NCI-H446 (cell line): ENCODE measurements around the gene SLC8A1.

Source experiments
- DNase-seq, 2 experiments: peaks; one replicate each; lab custom pipeline; 2025; lab: John Stamatoyannopoulos, UW

Gene SLC8A1

GRCh38 chr2:40458271-40458794 is 6.4 kb upstream of the SLC8A1 start:
- DNase-seq = no peak

DNA sequence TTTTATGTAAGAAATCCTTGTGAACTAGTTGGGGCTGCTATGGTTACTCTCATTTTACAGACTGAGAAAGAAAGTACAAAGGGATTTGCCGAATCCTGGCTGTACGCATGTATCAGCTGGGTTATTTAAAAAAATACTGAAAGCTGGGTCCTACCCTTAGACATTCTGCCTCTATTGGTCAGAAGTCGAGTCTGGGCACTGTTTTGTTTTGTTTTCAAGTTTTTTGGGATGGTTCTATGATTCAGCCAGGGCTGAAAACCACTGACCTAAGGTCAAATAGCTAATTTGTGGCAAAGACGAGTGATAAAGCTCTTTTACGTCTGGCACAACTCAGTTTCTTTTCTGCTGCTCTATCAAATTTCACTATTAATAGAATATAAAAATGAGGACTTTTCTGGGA is 5.9 kb upstream of the SLC8A1 start:
- DNase-seq = no peak

DNA sequence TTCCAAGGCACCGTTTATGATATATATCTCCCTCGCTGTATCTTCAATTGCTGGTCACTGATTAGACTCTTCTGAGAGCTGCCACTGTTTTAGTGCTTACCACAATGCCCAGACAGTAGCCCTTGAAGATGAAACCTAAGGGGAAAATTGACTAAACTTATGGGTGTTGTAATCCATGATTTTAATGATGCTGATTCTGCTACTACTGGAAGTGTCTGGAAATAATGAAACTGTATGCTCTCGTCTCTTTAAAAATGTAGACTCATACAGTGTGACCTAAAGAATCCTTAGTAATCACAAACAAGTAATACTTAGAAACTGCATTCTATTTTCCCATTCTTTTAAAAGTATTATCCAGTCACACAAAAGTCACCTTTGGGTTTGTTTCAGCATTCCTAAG is 5.5 kb upstream of the SLC8A1 start:
- no peak for DNase-seq

GRCh38 chr2:40456926-40457325 is 5.0 kb upstream of the SLC8A1 start:
- DNase-seq = no peak

GRCh38 chr2:40455661-40456060 is 3.8 kb upstream of the SLC8A1 start:
- DNase-seq = no peak

DNA sequence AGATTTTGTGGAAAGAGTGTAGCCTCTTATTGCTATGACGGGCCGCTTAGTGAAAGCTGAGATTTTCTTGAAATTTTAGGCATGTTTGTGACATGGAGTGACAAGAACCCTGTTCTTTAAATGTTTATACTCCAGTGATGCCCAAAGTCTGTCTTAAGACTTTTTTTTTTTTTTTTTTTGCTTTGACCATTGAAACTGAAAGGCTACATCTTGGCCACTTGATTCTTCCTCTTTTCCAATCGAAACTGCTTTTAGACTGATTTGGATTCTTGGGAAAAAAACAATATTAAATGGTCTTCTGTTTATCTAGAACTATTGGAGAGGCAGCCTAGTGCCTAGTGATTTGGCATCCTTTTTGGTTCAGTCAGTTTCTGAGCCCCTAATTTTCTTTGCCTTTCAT is 2.4 kb upstream of the SLC8A1 start:
- no peak for DNase-seq

DNA sequence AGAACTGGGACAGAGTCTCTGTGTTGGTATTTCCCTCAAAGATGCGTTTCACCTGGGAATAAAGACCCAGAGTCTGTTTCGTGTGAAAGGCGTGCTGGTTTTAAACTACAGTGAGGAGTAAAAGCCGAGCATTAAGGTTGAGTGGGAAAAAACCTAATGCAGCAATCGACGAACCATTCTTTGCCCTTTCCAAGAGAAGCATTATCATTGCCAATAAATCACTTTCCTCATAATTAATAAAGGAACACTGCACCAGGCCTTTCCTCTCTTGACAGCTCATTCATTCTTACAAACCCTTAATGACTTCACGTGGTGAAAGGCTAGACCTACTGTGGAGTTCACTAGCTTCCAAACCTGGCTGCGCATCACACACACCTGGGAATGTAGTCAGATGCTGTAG is 896 bp upstream of the SLC8A1 start:
- DNase-seq = no peak

GRCh38 chr2:40450796-40451430 is 977 bp downstream of the SLC8A1 start:
- DNase-seq = peak; percentile 58 to 59

- DNase-seq = peak; percentile 33 to 57
These were observed 1.7 kb downstream of the SLC8A1 start for GRCh38 chr2:40450066-40450795.

DNA sequence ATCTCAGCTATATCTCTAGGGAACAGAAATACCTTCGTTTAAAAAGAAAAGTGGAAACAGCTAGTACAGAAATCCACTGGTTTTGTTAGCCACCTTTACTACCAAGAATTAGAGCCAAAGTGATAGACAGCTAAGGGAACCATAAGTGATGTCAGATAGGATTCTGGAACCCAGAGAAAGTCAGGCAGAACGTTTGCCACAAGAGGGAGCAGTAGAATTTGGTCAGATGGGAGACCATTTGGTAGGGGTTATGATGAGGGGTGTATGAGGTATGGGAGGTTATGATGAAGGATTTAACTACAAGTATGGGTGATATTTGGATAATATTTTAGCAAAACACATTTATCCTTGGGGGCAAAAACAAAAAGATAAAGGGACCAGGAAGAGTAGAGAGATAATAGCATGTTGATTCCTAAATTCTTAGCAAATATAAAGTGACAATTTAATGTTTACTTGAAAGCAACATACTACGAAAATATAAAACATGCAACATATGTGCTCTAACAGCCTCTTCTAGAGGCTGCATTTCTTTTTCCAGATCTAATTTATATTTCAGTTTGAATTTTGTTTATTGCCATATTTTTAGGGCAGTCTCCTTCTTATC is 3.3 kb downstream of the SLC8A1 start:
- DNase-seq = peak; percentile 65 to 68

DNA sequence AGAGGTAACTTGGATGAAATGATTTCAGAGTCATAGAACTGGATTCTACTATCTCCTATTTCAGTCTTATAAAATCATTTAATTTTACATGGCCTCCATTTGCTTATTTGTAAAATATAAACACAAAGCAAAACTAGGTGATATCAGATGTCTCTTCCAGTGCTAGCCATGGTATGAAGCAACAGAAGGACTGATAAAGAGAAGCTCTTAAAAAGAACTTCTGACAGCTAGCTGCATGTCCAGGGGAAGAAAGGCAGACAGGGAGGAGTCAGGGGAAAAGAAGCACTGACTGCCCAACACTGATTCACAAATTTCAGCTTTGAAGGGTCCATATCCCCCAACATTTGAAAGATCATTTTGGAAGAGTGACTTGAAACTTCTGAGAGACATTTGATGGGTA is 6.4 kb downstream of the SLC8A1 start:
- no peak for DNase-seq

DNA sequence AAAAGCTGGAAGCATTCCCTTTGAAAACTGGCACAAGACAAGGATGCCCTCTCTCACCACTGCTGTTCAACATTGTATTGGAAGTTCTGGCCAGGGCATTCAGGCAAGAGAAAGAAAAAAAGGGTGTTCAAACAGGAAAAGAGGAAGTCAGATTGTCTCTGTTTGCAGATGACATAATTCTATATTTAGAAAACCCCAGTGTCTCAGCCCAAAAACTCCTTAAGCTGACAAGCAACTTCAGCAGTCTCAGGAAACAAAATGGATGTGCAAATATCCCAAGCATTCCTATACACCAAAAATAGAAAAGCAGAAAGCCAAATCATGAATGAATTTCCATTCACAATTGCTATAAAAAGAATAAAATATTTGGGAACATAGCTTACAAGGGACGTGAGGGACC is 11.1 kb downstream of the SLC8A1 start:
- no peak for DNase-seq

DNA sequence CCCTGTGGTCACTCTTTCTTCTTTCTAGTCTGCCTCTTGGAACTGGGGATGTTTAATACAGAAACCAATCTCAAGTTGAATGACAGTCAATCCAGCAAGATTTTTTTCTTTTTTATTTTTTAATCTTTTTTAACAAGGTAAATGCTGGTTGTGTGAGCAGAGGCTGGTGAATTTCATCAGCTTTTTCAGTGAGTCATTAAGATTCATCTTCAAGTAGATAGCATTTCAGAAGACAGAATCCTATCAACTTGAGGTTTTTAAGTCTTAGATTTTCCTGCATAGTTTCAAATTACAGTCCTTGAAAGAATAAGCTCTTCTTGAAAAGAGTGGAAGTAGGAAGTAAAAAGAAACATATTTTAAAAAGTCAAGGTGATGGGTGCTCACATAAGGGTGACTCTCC is 12.4 kb downstream of the SLC8A1 start:
- DNase-seq = no peak

DNA sequence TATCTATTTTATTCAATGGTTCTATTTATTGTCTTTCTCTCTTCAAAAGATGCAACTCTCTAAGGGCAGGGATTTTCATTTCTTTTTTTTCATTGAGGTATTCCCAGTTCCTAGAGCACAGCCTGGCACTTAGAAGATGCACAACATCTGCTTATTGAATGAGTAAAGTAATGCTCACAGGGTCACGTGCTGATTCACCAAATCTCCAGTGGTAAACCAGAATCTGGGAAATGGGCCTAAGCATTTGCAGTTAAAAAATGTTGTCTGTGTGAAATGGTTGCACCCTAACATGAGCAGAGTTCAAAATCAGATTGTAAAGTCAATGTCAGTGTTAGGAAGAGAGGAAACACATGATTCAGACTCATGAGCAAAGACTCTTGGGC is 15.8 kb downstream of the SLC8A1 start:
- no peak for DNase-seq

GRCh38 chr2:40435426-40436092 is 16.3 kb downstream of the SLC8A1 start:
- DNase-seq = peak in 1 of 2 experiments; percentile 43

- DNase-seq = peak in 1 of 2 experiments; percentile 75
These were observed 17.1 kb downstream of the SLC8A1 start for GRCh38 chr2:40434731-40435271.

GRCh38 chr2:40433736-40434135 is 18.2 kb downstream of the SLC8A1 start:
- peak; percentile 70 to 81 for DNase-seq

- DNase-seq = peak in 1 of 2 experiments; percentile 8
These were observed 18.9 kb downstream of the SLC8A1 start for GRCh38 chr2:40432921-40433483.

DNA sequence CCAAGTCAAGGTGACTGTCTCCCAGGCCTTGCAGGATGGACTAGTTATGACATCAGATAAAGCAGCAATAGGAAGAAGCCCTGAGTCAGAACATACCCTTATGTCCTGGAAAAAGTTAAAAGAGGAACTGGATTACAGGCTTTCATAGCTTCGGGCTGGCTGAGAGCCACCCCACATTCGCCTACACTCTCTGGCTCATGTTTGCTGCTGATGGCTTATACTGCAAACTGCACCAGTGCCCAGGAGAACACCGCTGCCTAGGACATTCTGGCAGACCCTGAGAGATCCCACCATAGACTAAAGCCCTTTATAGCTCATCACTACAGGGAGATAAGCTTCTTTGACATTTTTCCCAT is 20.3 kb downstream of the SLC8A1 start:
- peak in 1 of 2 experiments; percentile 13 for DNase-seq

DNA sequence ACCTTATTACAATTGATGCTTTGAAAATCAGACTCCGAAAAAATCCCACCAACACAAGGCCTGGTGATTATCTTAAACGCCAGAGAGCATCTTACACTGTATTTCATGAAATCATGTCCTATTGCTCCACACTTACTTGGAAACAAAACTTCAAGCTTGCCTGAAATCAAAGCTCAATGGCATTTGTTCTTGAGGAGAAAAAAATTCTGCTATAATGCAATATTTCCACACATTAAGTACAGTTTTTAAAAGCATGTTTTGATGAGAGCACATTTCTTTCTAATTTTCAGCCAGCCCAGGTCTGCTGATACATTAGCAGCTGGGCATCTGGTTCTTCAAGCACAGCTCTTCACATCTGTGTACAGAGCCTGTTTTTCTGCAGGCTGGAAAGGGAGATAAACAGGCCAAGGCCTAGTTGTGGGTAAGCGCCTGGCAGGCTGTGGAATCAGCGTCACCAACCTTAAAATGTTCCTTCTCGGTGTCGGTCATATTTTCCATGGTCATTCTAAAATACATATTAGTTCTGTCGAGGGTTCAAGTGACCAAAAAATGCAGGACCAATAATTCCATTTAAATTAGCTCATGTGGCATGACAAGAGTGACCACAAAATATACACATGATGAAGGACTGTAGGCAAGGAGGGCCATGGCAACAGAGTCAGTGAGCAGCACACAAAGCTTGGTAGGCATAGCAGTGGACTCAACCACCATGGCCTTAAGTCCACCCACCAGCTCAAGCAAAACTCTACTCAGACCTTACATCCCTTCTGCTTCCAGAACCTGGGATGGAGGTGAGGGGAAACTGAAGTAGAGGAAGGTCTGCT is 20.9 kb downstream of the SLC8A1 start:
- DNase-seq = no peak

- no peak for DNase-seq
These were observed 23.5 kb downstream of the SLC8A1 start for GRCh38 chr2:40428439-40428838.
